NCI-H2081 (cell line): Measurements from ENCODE around the gene DENND4A.
A peak's percentile ranks its signal among the peaks of the same experiment; 100 is the strongest.
"Not testable (repeated sequence)": the region's sequence is repeated elsewhere in the genome, so short reads cannot be mapped to it uniquely, and the experiment has no call there.

ENCODE experiments used
- DNase-seq, 2 experiments: peaks; one replicate each; lab custom pipeline; 2025; lab: John Stamatoyannopoulos, UW

The DENND4A gene

DNA sequence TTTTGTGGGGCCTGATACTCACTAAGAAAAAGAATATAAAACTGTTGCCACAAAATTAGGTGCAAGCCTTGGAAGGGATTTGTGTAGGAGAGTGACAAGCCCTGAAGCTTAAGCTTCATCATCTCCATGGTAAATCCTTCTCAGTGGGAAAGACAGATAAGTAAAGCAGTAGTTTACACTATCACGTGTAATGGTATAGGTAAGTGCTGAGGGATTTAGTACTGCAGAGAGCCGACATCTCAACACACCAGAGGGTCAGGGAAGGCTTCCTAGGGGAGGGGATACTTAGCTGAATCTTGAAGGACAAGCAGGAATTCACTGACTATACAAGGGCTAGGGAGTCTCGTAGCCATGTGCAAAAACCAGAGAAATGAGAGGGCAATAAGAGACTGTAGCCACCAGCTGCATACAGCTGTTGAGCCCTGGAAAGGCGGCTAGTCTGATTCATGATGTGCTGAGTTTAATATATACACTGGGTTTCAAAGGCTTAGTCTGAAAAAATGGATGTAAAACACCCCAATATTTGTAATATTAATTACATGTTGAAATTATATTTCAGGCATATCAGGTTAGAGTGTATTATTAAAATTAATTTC, 159.2 kb downstream of the DENND4A start:
- no peak for DNase-seq

DNA sequence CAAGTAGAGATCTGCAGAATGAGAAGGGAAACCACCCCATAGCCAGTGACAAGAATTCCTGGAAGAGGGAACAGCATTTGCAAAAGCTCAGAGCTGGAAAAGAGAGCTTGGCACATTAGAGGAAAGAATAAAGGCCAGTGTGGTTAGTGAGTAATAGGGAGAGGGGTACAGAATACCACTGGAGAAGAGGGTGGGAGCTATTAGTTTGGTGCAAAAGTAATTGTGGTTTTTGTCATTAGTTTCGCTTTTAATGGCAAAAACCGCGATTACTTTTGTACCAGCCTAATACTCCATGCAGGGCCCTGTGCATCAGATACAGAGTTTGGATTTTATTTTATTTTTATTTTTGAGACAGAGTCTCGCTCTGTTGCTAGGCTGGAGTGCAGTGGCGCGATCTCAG, 160.6 kb downstream of the DENND4A start:
- DNase-seq, result no peak

DNA sequence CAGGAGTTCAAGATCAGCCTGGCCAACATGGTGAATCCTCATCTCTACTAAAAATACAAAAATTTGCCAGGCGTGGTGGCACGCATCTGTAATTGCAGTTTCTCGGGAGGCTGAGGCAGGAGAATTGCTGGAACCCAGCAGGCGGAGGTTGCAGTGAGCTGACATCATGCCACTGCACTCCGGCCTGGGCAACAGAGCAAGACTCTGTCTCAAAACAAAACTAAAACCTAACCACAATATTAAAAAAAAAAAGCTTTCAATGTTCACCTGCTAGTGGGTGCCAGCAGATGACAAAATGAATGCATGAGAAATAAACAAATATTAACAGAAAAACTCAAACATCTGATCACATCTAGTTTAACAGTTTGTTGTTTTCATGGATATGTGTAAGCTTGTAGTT, 161.3 kb downstream of the DENND4A start:
- no peak for DNase-seq

DNA sequence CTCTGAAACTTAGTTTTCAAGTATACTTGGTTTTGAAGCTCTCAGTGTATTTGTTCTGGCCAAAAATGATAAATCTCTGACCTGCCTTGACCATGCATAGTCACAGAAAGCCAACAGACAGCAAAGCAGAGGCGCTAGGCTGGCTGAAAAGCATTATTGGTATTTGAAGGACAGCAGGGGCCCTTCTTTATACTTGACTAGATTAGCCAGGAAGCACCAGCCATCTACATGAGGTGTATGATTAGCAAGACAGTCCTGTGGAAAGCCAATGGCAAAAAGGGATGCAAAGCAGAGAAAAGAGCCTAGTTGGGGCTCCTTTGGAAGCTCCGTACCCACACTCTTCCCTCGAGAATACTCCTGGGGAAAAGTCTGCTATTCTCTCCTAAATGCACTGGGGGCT, 162.5 kb downstream of the DENND4A start:
- no peak for DNase-seq

DNA sequence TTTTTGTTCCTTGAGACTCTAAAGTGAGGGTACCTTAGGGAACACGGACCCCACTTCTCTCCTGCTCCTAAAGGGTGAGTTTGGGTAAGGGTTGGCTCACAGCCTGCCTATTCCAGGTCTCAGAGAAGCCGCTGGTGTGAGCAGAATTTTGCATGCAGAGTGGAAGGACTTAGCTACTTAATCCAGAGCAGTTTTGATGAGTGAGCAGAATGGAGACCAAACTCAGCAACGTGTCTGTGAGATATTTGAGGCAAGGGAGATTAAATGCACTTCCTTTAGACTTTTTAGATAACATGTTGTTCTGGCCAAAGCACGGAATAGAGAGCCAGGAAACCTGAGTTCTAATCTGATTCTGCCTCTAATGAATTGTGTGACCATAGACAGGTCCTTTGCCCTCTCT, 165.2 kb downstream of the DENND4A start:
- DNase-seq, result no peak

DNA sequence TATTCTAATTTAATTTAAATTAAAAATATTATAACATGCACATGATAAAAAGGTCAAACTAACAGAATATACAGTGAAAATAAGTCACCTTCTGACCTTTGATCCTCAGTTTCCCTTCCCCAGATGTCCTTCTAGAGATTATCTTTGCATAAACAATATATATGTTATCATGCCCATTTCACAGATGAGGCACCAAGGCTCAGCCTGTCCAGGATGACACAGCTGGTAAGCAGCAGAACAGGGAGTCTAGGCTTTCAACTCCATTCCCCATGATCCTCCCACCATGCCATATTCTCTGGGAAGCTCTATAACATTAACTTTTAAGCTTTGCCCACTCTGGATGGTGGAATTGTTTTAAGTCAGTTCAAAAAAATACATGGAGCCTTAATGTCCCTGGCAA, 169.0 kb downstream of the DENND4A start:
- no peak for DNase-seq

DNA sequence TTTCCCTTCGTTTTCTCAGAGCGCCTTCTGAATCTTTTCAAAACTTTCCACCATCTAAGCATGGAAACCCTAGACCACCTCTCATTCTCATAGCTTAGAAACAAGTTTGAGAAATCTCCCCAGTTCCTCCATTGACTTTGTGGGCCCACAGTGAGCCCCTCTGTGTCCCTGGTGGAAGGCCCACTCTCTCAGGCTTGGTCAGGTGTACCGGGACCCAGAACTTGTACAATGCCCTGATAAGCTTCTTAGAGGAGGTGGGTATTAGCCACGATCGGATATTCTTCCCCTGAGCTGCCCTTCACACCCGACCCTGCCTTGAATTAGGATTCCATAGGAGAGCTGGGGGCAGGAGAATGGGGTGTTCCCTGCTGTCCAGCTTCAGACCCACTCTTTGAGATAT, 170.5 kb downstream of the DENND4A start, which contains the start of gene SLC24A1:
Gene SLC24A1 (plus strand): TSS at position 301 of the 400 bp plus-strand sequence. CDS start 2,143 bp downstream, outside the sequence.
- DNase-seq, result no peak

DNA sequence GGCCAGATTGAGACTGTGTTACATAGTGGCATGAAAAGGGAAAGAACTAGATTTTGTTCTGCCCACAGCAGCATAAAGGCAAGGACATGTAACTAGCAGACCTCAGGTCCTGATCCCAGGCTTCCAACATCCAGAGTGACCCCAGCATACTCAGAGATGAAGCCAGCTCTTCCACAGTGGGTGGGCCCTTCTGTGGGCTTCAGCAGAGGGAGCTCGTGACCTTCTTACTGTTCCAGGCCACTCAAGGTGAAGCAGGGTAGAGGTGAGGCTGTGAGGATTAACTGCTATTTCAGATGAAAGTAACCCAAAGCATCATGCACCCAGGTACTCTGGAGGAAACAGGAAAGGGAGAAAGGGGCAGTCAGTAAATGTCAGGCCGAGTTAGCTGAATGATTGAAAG, 171.3 kb downstream of the DENND4A start:
- DNase-seq, result no peak

DNA sequence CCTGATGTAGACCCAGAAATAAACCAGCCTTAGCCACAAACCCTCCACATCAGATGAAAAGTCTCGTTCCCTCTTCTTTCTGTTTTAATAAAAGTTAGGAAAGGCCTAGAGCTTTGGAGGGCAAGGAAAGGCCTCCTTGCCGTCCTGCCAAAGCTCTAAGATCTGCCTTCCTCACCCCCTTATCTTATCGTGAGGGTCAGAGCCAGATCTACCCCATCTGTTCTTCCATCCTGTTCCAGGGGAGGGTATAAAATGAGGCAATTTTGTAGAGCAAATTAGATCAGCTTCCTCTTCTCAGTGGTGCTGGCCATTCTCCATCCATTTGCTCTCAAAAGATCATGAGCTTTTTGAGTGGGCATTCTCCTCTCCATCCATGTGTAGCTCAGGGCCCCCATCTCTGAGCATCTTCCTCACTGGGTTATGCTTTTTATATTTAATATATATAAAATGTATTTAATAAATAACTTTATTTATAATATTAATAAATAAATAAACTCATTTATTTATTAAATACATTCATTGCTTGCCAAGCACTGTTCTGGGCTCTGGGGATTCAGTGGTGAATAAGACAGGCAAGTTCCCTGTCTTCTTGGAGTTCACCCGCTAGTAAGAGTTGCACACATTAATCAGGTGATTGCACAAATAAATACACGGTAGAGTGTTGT, 172.3 kb downstream of the DENND4A start:
- DNase-seq, result no peak

DNA sequence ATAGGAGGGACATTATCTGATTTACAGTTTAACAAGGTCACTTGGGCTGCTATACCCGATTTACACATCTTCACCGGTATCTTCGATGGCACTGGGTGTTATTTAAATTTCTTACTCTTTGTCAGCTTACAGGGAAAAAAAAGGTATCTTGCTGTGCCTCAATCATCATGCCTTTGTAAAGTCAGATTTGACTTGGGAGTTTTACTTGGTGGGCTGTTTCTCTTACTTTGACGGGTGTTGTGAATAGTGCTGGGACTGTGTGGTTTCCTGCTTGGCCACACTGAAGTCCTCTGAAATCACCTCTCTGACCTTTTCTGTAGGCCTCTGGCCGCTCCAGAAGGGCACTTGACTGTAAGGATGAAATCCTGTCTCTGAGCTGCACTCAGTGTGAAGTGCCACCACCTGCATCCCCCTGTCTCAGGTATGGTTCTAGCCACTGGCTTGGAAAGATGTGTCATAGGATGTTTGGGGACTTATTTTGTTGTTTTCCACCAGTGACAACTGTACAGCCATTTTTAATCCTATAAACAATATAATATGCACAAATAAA, 173.5 kb downstream of the DENND4A start:
- no peak for DNase-seq

DNA sequence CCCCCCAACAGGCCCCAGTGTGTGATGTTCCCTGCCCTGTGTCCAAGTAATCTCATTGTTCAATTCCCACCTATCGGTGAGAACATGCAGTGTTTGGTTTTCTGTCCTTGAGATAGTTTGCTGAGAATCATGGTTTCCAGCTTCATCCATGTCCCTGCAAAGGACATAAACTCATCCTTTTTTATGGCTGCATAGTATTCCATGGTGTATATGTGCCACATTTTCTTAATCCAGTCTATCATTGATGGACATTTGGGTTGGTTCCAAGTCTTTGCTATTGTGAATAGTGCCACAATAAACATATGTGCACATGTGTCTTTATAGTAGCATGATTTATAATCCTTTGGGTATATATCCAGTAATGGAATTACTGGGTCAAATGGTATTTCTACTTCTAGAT, 176.2 kb downstream of the DENND4A start:
- DNase-seq, result not testable (repeated sequence)

DNA sequence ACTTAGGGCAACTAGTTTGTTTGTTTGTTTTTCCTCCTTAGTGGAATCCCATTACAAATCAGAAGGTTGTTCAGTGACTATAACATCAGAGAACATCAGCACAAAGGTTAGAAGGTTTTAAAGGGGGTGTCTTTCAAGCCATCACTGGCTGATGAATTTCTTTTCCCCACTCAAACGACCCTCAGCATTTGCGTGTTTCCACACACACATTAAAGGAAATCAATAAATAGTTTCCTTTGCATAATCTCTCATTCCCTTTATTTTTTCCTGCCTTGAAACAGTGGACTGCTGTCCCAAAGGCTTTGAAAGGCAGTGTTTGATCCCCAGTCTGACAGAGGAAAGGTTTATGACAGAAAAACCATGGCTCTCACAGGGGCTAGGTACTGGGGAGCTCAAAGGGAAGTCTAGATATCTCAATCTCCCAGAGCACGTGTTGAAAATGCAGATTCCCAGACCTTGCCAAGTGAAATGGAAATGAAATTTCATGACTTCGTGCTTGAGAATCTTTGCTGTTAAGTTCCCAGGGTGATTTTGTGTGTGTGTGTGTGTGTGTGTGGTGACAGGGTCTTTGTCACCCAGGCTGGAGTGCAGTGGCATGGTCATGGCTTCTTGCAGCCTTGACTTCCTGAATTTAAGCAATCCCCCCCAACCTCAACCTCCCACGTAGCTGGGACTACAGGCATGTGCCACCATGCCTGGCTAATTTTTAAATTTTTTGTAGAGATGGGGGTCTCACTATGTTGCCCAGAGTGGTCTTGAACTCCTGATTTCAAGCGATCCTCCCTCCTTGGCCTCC, 178.9 kb downstream of the DENND4A start:
- DNase-seq, result no peak

DNA sequence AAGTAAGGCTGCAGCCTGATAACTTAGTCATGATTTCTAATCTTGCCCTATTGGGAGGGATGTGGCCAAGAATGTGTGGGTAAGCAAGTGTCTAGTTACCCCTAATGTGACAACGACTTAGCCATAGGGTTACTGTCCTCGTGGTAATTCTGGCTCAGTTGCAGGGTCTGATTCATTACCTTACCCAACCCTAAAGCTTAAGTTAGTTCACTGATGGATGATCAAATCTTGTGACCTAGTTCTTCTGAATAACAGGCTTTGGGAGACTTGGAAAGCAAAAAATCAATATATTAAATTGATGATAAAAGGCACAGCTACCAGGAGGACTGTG, 179.5 kb downstream of the DENND4A start:
- no peak for DNase-seq

DNA sequence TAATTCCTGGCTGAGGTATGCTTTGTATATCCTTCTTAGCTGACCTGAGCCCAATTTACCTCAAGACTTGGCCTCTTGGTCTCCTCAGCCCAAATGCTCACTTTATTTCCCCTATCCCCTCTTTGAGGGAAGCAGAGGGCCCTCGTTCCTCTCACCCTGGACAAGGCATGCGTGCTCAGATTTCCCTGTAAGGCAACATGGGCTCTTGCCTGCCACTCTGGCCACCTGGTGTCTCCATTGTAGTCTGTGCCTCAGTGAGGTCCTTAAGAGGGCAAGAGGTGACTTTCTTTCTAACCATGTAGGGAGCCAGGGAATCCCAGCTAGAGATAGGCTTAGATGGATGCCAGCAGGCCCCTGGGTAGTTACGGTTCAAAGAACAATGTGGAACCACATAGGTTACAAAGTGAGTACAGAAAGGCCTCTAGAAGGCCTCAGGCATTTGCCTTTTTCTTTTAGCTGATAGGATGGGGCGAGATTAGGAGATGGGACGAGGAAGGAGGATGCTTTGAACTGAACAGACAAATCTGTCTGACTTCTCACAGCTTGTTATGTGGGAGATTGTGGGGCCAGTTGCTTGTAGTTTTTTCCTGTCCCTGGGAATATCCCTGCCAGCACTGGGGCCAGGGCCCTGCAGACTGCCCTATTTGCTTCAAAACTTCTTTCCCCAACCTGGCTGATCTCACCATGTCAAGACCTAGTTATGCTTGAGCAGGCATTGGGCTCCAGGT, 180.0 kb downstream of the DENND4A start:
- DNase-seq, result no peak

DNA sequence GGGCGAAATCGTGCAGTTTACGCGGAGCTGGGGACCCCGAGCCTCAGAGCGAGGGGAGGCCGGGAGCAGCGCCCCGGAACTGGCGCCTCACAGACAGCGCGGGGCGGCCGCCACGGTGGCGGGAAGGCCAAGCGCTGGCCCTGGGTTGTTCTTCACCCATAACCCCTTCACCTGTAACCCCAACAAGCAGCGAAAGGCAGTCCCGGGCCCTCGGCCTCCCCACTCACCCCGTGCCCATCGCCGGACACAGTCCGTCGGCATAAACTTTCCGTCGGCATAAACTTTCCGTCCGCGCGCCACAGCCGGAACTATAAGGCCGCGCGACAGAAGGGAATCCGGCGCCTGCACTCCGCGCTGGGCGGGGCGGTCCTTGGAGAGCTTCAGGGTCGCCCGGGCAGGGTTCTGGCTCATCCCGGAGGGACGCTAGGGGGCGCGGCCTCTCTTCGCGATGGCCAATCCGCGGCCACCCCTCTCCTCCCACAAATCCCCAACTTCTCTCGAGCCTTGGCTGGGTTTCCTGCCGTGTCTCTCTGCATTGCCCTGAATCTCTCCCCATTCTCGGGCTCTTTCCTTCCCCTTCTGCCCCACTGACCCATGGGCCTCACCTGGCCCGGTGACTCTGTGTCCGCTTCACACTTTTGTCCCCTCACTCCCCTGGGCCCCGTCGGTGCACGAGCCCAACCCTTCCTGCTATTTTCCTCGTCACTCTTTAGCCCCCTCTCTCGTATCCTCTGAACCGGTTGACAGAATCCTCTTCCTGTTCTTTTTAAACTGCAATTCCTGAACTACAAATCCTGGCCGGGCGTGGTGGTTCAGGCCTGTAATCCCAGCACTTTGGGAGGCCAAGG, 181.0 kb downstream of the DENND4A start, which contains the start of gene INTS14:
Gene INTS14 (minus strand): TSS at position 261 of the 848 bp plus-strand sequence. CDS start 3,751 bp downstream, outside the sequence.
- DNase-seq, result peak; percentile 97 to 98
